ENCODE data around the gene AHCTF1. TPM values are rescaled to one million over a fixed set of nuclear protein-coding genes. Genes with fewer than 3 reads are reported as not detected.

AHCTF1 gene
- total and polyA plus RNA-seq, 10 of the 15 experiments (the other 5 are each of a cell fraction or from before 2014, with no cell fraction given), result 3.4 to 45.5 (median 17.8) TPM

DNA sequence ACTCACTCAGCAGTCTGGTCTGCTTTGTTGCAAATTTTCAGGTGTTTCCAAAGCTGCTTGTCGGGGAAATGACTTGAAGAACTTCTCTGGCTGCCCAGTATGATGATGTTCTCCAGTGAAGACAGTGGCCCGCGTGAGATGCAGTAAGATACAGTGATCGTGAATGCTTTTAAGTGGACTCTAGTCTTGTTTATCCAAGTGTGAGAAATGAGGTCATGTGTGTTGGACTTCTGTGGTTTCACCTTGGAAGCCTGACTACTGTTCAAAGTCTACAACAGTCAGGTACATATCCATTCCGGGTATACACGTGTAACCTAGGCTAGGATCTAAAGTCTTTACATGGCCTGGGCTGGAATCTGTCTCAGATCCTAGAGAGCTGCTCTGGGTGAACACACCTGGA is 47.0 kb upstream of the AHCTF1 start:
- BruUV-seq (replicated peaks), result no TSS peak
- Histone ChIP-seq H3K27ac (ENCODE audit: control insufficient read depth, insufficient read depth) (no peak overlapping the region), H3K79me2 (ENCODE audit: control insufficient read depth, insufficient read depth, low read length) (no peaks in the 10 kb centered on the region), H3K36me3 (ENCODE audit: control insufficient read depth in 2 of 2, insufficient read depth in 2 of 2, low read length in 1 of 2) (no peaks in the 10 kb centered on the region), H3K4me2 (ENCODE audit: control insufficient read depth, insufficient read depth) (no peak overlapping the region), H3K27me3 (replicated peaks in 1 of 2; ENCODE audit: control insufficient read depth in 2 of 2, insufficient read depth in 2 of 2, low read length in 1 of 2) (no peaks in the 10 kb centered on the region), H4K20me1 (ENCODE audit: control insufficient read depth, insufficient read depth) (no peaks in the 10 kb centered on the region), H3K4me1 (ENCODE audit: control insufficient read depth, insufficient read depth, low read length) (no peaks in the 10 kb centered on the region), H3K9me3 (replicated peaks; ENCODE audit: control insufficient read depth, insufficient read depth, low read length) (peaks cover 7% of the 10 kb centered on the region; the same call in 2 of the 3 replicates), H3K4me3 (no peak overlapping the region), H3K9ac (ENCODE audit: control insufficient read depth, insufficient read depth, low read length) (no peak overlapping the region), H2AFZ (ENCODE audit: control insufficient read depth, low read depth, low read length) (no peak overlapping the region)
- RAD21 ChIA-PET (ENCODE audit: unreplicated experiment), result no interaction called here
- no peak for DNase-seq (ENCODE audit: low read depth, low spot score)
- no peak for FAIRE-seq
- TF ChIP-seq RAD51 (IDR thresholded peaks at IDR 0.05) (no peak), MTA2 (IDR thresholded peaks at IDR 0.05; ENCODE audit: low read depth) (no peak), KAT2A (conservative IDR thresholded peaks at IDR 0.05; ENCODE audit: control insufficient read depth, low read depth, low read length) (no peak), ZNF207 (IDR thresholded peaks at IDR 0.05; ENCODE audit: borderline replicate concordance) (no peak), CHD4 (IDR thresholded peaks at IDR 0.05) (no peak), TAF1 (IDR thresholded peaks at IDR 0.05; ENCODE audit: borderline replicate concordance, low read depth, low read length) (no peak), GATAD2B (conservative IDR thresholded peaks at IDR 0.05; ENCODE audit: low read depth) (no peak)
- TF ChIP-seq, protein P1, sequence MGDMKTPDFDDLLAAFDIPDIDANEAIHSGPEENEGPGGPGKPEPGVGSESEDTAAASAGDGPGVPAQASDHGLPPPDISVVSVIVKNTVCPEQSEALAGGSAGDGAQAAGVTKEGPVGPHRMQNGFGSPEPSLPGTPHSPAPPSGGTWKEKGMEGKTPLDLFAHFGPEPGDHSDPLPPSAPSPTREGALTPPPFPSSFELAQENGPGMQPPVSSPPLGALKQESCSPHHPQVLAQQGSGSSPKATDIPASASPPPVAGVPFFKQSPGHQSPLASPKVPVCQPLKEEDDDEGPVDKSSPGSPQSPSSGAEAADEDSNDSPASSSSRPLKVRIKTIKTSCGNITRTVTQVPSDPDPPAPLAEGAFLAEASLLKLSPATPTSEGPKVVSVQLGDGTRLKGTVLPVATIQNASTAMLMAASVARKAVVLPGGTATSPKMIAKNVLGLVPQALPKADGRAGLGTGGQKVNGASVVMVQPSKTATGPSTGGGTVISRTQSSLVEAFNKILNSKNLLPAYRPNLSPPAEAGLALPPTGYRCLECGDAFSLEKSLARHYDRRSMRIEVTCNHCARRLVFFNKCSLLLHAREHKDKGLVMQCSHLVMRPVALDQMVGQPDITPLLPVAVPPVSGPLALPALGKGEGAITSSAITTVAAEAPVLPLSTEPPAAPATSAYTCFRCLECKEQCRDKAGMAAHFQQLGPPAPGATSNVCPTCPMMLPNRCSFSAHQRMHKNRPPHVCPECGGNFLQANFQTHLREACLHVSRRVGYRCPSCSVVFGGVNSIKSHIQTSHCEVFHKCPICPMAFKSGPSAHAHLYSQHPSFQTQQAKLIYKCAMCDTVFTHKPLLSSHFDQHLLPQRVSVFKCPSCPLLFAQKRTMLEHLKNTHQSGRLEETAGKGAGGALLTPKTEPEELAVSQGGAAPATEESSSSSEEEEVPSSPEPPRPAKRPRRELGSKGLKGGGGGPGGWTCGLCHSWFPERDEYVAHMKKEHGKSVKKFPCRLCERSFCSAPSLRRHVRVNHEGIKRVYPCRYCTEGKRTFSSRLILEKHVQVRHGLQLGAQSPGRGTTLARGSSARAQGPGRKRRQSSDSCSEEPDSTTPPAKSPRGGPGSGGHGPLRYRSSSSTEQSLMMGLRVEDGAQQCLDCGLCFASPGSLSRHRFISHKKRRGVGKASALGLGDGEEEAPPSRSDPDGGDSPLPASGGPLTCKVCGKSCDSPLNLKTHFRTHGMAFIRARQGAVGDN (IDR thresholded peaks at IDR 0.05), result no peak
- TF ChIP-seq, protein P2, sequence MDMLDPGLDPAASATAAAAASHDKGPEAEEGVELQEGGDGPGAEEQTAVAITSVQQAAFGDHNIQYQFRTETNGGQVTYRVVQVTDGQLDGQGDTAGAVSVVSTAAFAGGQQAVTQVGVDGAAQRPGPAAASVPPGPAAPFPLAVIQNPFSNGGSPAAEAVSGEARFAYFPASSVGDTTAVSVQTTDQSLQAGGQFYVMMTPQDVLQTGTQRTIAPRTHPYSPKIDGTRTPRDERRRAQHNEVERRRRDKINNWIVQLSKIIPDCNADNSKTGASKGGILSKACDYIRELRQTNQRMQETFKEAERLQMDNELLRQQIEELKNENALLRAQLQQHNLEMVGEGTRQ (IDR thresholded peaks at IDR 0.05; ENCODE audit: borderline replicate concordance, low read depth, low read length), result no peak
- TF ChIP-seq, protein P3, sequence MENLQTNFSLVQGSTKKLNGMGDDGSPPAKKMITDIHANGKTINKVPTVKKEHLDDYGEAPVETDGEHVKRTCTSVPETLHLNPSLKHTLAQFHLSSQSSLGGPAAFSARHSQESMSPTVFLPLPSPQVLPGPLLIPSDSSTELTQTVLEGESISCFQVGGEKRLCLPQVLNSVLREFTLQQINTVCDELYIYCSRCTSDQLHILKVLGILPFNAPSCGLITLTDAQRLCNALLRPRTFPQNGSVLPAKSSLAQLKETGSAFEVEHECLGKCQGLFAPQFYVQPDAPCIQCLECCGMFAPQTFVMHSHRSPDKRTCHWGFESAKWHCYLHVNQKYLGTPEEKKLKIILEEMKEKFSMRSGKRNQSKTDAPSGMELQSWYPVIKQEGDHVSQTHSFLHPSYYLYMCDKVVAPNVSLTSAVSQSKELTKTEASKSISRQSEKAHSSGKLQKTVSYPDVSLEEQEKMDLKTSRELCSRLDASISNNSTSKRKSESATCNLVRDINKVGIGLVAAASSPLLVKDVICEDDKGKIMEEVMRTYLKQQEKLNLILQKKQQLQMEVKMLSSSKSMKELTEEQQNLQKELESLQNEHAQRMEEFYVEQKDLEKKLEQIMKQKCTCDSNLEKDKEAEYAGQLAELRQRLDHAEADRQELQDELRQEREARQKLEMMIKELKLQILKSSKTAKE (IDR thresholded peaks at IDR 0.05; ENCODE audit: low read depth, poor library complexity, severe bottlenecking), result no peak
- SMC1A ChIA-PET (ENCODE audit: uncharacterized antibody, unreplicated experiment), result no interaction called here
- 88% methylated on average over 6 of the region's 6 CpGs for WGBS (ENCODE audit: insufficient coverage, insufficient replicate concordance, low lambda C conversion rate, missing lambda C conversion rate)
- CTCF ChIA-PET, result no interaction called here
- in situ Hi-C loops (cut with MboI) (no loop called here), intact Hi-C loops (cut with micrococcal nuclease; ENCODE audit: unreplicated experiment) (no loop called here)
- ATAC-seq, result no peak
- POLR2A ChIA-PET, result no interaction called here
